NB4 (cell line): ENCODE data around the gene STX5.

ENCODE experiments used
- CTCF ChIP-seq: IDR thresholded peaks from one replicate; pipeline ENCODE4 v1.5.1; 2012; ENCODE audit warnings: low read depth, low read length
- POLR2A ChIP-seq: IDR thresholded peaks from 2 replicates; pipeline ENCODE4 v1.6.1; 2011; ENCODE audit warnings: mild to moderate bottlenecking; ENCODE audit not compliant: insufficient read length; ENCODE audit errors: extremely low read depth

GRCh38 chr11:62844154-62844553 lies 12.3 kb upstream of the STX5 start:
- TF ChIP-seq CTCF (no peak), POLR2A (no peak)
